OCI-LY7 (cell line): Measurements from ENCODE around the gene ARHGEF10L. TPM values are rescaled to one million over a fixed set of nuclear protein-coding genes. Genes with fewer than 3 reads are reported as not detected.

ENCODE experiments used
- BruUV-seq: library from RNA; stranded (reverse); fragments of 400-500 nt; replicated peaks from 2 replicates; lab custom pipeline; 2021; lab: Mats Ljungman, UMichigan
- CTCF ChIA-PET: fragments of 300-600 bp; sonication (Branson Sonifier 250); formaldehyde crosslinking; loops from one replicate; lab custom pipeline; 2022; ENCODE audit warnings: antibody characterized with exemption; ENCODE audit not compliant: unreplicated experiment; lab: Charles Lee
- POLR2A ChIA-PET: fragments of 300-600 bp; sonication (Branson Sonifier 250); formaldehyde crosslinking; loops from one replicate; lab custom pipeline; 2022; ENCODE audit warnings: antibody characterized with exemption; lab: Charles Lee
- DNase-seq: peaks from one replicate; pipeline ENCODE4 v3.0.0-alpha.2; 2015; ENCODE audit warnings: low spot score
- H2AFZ ChIP-seq: fragments of 200-600 bp; sonication (generic), shearing (Covaris generic); 2 replicates; pipeline ENCODE4 v1.6.1; 2014; ENCODE audit warnings: mild to moderate bottlenecking, antibody characterized with exemption, low read length, moderate library complexity
- H3K27ac ChIP-seq: fragments of 200-600 bp; sonication (generic); 2 replicates; pipeline ENCODE4 v1.5.1; 2014; ENCODE audit warnings: mixed run types, low read depth, mild to moderate bottlenecking, moderate library complexity, low read length, inconsistent platforms; ENCODE audit not compliant: poor library complexity, severe bottlenecking
- H3K36me3 ChIP-seq: fragments of 200-600 bp; sonication (generic); 2 replicates; pipeline ENCODE4 v1.6.1; 2014; ENCODE audit warnings: mild to moderate bottlenecking, antibody characterized with exemption, low read length, moderate library complexity, mixed read lengths; ENCODE audit not compliant: insufficient read depth
- H3K4me1 ChIP-seq: fragments of 200-600 bp; sonication (generic); 2 replicates; pipeline ENCODE4 v1.5.1; 2014; ENCODE audit warnings: mild to moderate bottlenecking, low read length; ENCODE audit not compliant: insufficient read depth, poor library complexity, severe bottlenecking
- H3K4me2 ChIP-seq: fragments of 200-600 bp; sonication (generic); 2 replicates; pipeline ENCODE4 v1.6.1; 2014; ENCODE audit warnings: mild to moderate bottlenecking, low read length
- H3K4me3 ChIP-seq: fragments of 200-600 bp; sonication (generic); 2 replicates; pipeline ENCODE4 v1.5.1; 2014; ENCODE audit warnings: mild to moderate bottlenecking, low read depth, low read length; ENCODE audit not compliant: poor library complexity, severe bottlenecking
- H3K79me2 ChIP-seq: fragments of 200-600 bp; sonication (generic); 2 replicates; pipeline ENCODE4 v1.6.1; 2016; ENCODE audit warnings: low read depth, mild to moderate bottlenecking, low read length, moderate library complexity, mixed read lengths; ENCODE audit not compliant: insufficient read depth
- H3K9me2 ChIP-seq: fragments of 200-600 bp; sonication (generic); 2 replicates; pipeline ENCODE4 v1.6.1; 2016; ENCODE audit warnings: mild to moderate bottlenecking, low read length, mixed read lengths; ENCODE audit not compliant: insufficient read depth
- H3K9me3 ChIP-seq: fragments of 200-600 bp; sonication (generic); 2 replicates; pipeline ENCODE4 v1.6.1; 2014; ENCODE audit warnings: mild to moderate bottlenecking, mixed run types, low read length, mixed read lengths
- H4K20me1 ChIP-seq: fragments of 200-600 bp; sonication (generic); 2 replicates; pipeline ENCODE4 v1.6.1; 2014; ENCODE audit warnings: mild to moderate bottlenecking, antibody characterized with exemption, low read length, moderate library complexity, mixed read lengths; ENCODE audit not compliant: insufficient read depth
- EZH2phosphoT487 ChIP-seq: fragments of 200-600 bp; sonication (generic); IDR thresholded peaks from 2 replicates; pipeline ENCODE4 v1.6.1; 2018; ENCODE audit warnings: low read depth, borderline replicate concordance, mild to moderate bottlenecking, mixed run types, antibody characterized with exemption, low read length, moderate library complexity, mixed read lengths
- intact Hi-C: fragments of 100-400 bp; cut with micrococcal nuclease; formaldehyde crosslinking; loops from one replicate; pipeline ENCODE4 v1.10.0; 2022; ENCODE audit not compliant: unreplicated experiment
- total RNA-seq, 2 experiments: library from RNA; depleted of rRNA in 1 of 2; stranded (reverse); fragments of >200 nt in 1 of 2; shearing (Covaris generic) in 1 of 2; gene quantifications; 2 replicates each; pipeline ENCODE4 v1.2.3, GENCODE V29; 2014 to 2022
- TF ChIP-seq, protein P1 (sequence below): fragments of 200-600 bp; sonication (generic); conservative IDR thresholded peaks from 2 replicates; pipeline ENCODE4 v1.5.1; 2014; ENCODE audit warnings: mild to moderate bottlenecking, antibody characterized with exemption, low read length, moderate library complexity, mixed read lengths

ARHGEF10L gene
- total RNA-seq, 2 experiments from 2014 or later: 2.4 TPM; not detected in 1

GRCh38 chr1:17563494-17564281, 24.2 kb downstream of the ARHGEF10L start:
- POLR2A ChIA-PET: no interaction called here
- H3K9me2 ChIP-seq: no peaks in the 10 kb centered on the region
- CTCF ChIA-PET: no interaction called here
- no peaks in the 10 kb centered on the region for H4K20me1 ChIP-seq
- H3K27ac ChIP-seq: no peak overlapping the region
- no peaks in the 10 kb centered on the region for H3K36me3 ChIP-seq
- H3K4me3 ChIP-seq: no peak overlapping the region
- no peak overlapping the region for H3K4me2 ChIP-seq
- intact Hi-C loops: no loop called here
- H3K9me3 ChIP-seq: no peaks in the 10 kb centered on the region
- DNase-seq: no peak
- no peak overlapping the region for H2AFZ ChIP-seq
- TF ChIP-seq, protein P1, sequence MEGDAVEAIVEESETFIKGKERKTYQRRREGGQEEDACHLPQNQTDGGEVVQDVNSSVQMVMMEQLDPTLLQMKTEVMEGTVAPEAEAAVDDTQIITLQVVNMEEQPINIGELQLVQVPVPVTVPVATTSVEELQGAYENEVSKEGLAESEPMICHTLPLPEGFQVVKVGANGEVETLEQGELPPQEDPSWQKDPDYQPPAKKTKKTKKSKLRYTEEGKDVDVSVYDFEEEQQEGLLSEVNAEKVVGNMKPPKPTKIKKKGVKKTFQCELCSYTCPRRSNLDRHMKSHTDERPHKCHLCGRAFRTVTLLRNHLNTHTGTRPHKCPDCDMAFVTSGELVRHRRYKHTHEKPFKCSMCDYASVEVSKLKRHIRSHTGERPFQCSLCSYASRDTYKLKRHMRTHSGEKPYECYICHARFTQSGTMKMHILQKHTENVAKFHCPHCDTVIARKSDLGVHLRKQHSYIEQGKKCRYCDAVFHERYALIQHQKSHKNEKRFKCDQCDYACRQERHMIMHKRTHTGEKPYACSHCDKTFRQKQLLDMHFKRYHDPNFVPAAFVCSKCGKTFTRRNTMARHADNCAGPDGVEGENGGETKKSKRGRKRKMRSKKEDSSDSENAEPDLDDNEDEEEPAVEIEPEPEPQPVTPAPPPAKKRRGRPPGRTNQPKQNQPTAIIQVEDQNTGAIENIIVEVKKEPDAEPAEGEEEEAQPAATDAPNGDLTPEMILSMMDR: no peak
- no peak for TF ChIP-seq EZH2phosphoT487
- H3K79me2 ChIP-seq: no peaks in the 10 kb centered on the region
- H3K4me1 ChIP-seq: no peaks in the 10 kb centered on the region
- no TSS peak for BruUV-seq

DNA sequence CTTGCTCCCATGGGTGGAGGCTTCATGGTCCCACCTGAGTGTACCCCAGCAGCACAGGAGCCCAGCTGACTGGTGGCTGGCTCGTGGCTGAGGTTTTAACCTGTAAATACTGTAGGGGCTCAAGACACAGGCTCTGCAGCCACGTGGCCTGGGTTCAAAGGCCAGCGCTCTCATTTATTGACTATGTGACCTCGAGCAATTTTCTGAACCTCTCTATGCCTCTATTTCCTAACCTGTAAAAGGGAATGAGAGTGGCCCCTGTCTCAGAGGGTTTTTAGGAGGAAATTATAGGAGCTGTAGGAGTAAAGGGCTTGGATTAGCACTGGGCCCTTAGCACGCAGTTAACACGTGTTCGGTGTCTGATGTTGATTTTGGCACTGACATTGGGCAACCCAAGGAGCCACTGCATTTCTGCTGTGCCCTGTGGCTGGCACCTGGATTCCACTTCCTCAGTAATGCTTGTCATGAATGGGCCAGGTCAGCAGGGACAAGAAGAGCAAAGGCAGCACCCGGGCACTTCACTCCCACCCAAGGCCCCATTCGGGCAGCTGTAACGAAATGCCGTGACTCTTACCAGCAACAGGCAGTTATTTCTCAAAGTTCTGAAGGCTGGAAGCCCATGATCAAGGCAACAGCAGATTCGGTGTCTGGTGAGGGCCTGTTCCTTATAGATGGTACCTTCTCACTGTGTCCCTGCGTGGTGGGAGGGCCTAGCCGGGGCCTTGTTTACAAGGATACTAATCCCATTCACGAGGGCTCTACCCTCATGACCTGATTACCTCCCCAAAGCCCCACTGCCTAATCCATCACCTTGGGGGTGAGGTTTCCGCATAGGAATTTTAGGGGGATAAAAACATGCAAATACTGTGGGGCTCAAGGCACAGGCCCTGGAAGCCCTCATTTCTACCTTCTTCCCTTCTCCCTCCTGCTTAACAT, 25.2 kb downstream of the ARHGEF10L start:
- Histone ChIP-seq H3K9me3 (no peaks in the 10 kb centered on the region), H3K4me3 (no peak overlapping the region), H2AFZ (no peak overlapping the region), H3K79me2 (no peaks in the 10 kb centered on the region), H3K4me2 (no peak overlapping the region), H4K20me1 (no peaks in the 10 kb centered on the region), H3K4me1 (no peaks in the 10 kb centered on the region), H3K27ac (no peak overlapping the region), H3K9me2 (no peaks in the 10 kb centered on the region), H3K36me3 (no peaks in the 10 kb centered on the region)
- BruUV-seq: no TSS peak
- POLR2A ChIA-PET: no interaction called here
- CTCF ChIA-PET: no interaction called here
- intact Hi-C loops: no loop called here
- no peak for TF ChIP-seq EZH2phosphoT487
- TF ChIP-seq, protein P1: no peak
- no peak for DNase-seq
